HG02970 (cell line): ENCODE results near the gene SHISA8.

ENCODE experiments used
- ATAC-seq: cut with Tn5 transposase; IDR thresholded peaks from one replicate; pipeline ENCODE4 v1.9.1; 2021; ENCODE audit warnings: mild to moderate bottlenecking, moderate library complexity, moderate number of reproducible peaks; ENCODE audit not compliant: unreplicated experiment, low FRiP score

SHISA8 gene

DNA sequence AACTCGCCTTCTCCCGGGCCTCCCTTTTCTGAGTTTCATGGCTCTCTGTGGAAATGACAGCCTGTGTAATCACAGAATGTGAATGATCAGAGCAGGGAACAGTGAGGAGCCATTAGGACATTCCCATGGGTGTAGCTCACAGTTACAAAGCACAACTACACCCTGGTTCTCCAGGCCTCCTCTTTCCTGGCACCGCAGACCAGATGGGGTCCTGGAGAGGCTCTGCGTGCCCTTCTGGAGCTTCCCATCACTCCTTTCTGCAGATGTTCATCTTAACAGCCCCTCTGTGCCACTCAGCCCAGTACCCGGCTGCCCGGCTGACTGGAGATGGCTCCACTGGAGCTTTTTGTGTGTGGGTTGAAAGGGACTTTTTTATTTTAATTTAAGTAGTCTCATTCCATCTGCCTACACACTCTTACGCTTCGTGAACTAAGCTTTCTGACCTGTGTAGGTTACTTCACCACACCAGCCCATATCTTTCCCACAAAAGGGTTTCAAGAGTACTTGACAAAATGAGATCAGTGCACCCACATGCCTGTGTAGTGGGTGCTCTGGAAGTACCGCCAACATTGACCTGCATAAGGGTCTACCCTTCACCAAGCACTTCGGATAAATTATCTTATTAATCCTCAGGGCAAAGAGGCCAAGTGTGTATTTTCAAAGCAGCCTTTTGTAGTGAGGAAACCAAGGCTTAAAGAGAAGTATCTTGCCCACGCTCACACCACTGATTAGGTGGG lies 52.2 kb downstream of the SHISA8 start:
- ATAC-seq: no peak

- ATAC-seq: no peak
These were observed 52.7 kb downstream of the SHISA8 start for GRCh38 chr22:41862160-41862529.
